C4-2B (cell line): ENCODE results near the gene SLITRK1.

Experiments
- CTCF ChIP-seq: fragments of 450-650 bp; conservative IDR thresholded peaks from 2 replicates; pipeline ENCODE4 v1.5.1; 2017; ENCODE audit warnings: mild to moderate bottlenecking
- ZFX ChIP-seq: fragments of 450-650 bp; IDR thresholded peaks from 2 replicates; pipeline ENCODE4 v1.6.1; 2017

- TF ChIP-seq CTCF (no peak), ZFX (no peak)
Observed at GRCh38 chr13:83876546-83876945, 5.7 kb downstream of the SLITRK1 start.
